Omental fat pad (tissue), 4 donors: ENCODE data around the gene DNM2. TPM values are rescaled to one million over a fixed set of nuclear protein-coding genes. Genes with fewer than 3 reads are reported as not detected.
A peak's percentile ranks its signal among the peaks of the same experiment; 100 is the strongest.

Experiments used
- ATAC-seq: fragments of 150-250 bp; one replicate; pipeline ENCODE4 v1.9.1; 2016; ENCODE audit warnings: mild to moderate bottlenecking, moderate library complexity; ENCODE audit not compliant: low FRiP score
- DNase-seq: peaks from one replicate; pipeline ENCODE4 v3.0.0-alpha.2; 2019; ENCODE audit warnings: low spot score
- CTCF ChIP-seq, 3 donors: fragments of 450-650 bp; IDR thresholded peaks; one replicate each; pipeline ENCODE4 v1.5.1; 2016 to 2017; ENCODE audit warnings: antibody characterized with exemption in 3 of 3, mild to moderate bottlenecking in 3 of 3, moderate library complexity in 2 of 3
- total RNA-seq, 4 donors: library from RNA; depleted of rRNA; stranded (reverse); fragments of >200 nt; gene quantifications; one replicate each; pipeline ENCODE4 v1.1.0, GENCODE V29; 2016

Gene DNM2
- total RNA-seq, 4 donors from 2014 or later, result 76.5 to 135 (median 99.9) TPM

- TF ChIP-seq CTCF (IDR thresholded peaks at IDR 0.05), result no peak
- ATAC-seq, result no peak
- DNase-seq, result no peak
Observed at GRCh38 chr19:10820173-10820572, 102.3 kb downstream of the DNM2 start.

GRCh38 chr19:10823690-10824089 is 105.8 kb downstream of the DNM2 start:
- TF ChIP-seq CTCF (IDR thresholded peaks at IDR 0.05), result no peak
- ATAC-seq, result no peak
- no peak for DNase-seq

GRCh38 chr19:10826231-10826630 is 108.4 kb downstream of the DNM2 start:
- no peak for DNase-seq
- no peak for TF ChIP-seq CTCF (IDR thresholded peaks at IDR 0.05)
- peak; percentile 34 for ATAC-seq

GRCh38 chr19:10826846-10827245 is 109.0 kb downstream of the DNM2 start:
- TF ChIP-seq CTCF (IDR thresholded peaks at IDR 0.05), result no peak
- DNase-seq (no peak), ATAC-seq (no peak)

- no peak for DNase-seq
- no peak for ATAC-seq
- no peak for TF ChIP-seq CTCF (IDR thresholded peaks at IDR 0.05)
Observed at GRCh38 chr19:10828981-10829821, 111.3 kb downstream of the DNM2 start.

- no peak for ATAC-seq
- no peak for DNase-seq
- TF ChIP-seq CTCF (IDR thresholded peaks at IDR 0.05), result no peak
Observed at GRCh38 chr19:10829967-10830366, 112.1 kb downstream of the DNM2 start.

- DNase-seq (no peak), ATAC-seq (no peak)
- no peak for TF ChIP-seq CTCF (IDR thresholded peaks at IDR 0.05)
Observed at GRCh38 chr19:10830370-10830769, 112.5 kb downstream of the DNM2 start.
